GM19438 (cell line): Measurements from ENCODE around the gene TEAD1.

Experiments used
- ATAC-seq: cut with Tn5 transposase; IDR thresholded peaks from one replicate; pipeline ENCODE4 v1.9.1; 2021; ENCODE audit warnings: low read depth; ENCODE audit not compliant: unreplicated experiment

Gene TEAD1

DNA sequence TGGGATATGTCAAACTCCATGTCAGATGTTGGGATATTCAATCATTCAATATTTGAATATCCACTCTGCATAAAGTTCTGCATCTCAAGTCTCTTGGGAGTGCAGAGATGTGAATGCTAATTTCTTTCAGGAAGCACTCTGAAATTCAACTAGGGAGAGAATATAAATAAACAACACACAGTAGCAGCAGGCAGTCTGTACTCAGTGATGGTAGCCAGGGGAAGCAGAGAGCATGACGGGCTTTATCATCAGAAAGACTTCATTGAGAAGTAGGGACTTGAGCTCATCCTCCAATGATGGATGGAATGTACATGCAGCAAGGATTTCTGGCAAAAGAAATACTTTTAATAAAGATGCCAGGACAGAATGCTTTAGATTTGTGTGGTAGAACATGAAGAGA is 9.8 kb upstream of the TEAD1 start:
- ATAC-seq, result no peak

DNA sequence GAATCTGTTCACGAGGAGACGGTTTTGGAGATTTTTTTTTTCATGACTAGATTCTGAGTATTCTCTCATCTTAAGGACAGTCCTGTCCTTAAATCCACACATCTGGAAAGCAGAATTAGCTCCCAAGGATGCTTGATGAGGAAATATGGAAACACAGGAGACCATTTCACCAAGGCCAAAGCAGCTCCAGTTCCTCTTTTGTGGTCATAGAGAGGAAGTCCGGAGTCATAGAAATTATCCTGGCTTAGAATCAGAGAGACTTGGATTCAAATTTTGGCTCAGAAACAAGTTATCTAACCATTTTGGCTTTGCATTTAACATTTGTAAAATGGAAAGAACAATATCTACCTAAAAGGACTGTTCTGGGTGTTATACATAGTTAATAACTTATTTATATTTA is 7.3 kb upstream of the TEAD1 start:
- ATAC-seq, result no peak

DNA sequence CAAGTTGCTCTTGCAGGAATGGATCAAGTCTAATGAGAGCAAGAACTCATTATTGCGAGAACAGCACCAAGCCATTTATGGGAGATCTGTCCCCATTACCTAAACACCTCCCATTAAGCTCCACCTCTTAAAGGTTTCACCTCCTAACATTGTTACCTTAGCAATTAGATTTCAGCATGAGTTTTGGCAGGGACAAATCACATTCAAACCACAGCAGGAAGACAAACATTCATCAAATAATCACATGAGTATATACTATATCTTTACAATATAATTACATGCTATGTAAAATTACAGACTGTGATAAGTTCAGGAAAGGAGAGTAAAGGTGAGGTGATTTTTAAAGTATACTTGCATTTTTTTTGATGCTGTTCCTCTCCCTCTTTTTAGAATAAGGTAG is 6.6 kb upstream of the TEAD1 start:
- no peak for ATAC-seq

DNA sequence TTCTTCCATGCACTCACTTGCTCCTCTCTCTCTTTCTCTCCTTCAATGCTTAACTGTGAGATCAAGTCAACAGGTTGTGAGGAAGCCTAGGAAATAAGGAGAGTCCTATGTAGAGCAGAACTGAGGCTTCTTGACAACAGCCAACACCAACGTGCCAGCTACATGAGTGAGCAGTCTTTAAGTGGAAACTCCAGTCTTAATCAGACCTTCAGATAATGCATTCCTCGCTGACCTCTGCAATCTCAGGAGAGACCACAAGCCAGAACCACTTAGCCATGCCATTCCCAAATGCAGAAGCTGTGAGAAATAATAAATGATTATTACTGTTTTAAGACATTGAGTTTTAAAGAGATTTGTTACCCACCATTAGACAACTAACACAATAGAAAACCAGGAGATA is 6.1 kb upstream of the TEAD1 start:
- ATAC-seq, result no peak

DNA sequence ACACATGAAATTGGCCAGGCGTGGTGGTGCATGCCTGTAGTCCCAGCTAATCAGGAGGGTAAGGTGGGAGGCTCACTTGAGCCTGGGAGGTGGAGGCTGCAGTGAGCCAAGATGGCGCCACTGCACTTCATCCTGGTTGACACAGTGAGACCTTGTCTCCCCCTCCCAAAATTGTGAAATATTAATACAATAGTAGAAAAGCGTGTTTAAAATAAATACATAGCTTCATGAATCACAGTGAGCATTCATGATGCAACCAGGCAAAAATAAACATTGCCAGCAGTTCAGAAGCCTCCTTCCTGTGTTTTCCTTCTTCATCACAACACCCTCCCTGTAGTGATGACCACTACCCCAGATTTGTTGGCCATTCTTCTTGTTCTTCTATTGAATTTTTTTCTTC is 4.3 kb upstream of the TEAD1 start:
- ATAC-seq, result no peak

DNA sequence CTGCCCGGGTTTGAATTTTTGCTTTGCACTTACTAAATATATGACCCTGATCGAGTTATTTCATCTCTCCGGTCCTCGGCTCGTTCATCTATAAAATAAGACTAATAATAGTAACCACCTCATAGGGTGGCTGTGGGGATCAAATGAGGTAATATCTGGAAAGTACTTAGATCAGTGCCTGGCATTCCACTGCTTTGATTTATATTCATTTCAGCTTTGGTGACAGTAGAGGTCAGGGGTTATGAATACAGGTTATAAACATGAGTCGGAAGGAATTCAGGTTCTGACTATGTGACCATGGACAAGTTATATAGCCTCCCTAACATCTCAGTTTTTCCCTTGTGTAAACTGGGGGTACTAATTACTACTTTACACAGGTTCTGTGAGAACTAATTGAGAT is 2.9 kb upstream of the TEAD1 start:
- no peak for ATAC-seq

DNA sequence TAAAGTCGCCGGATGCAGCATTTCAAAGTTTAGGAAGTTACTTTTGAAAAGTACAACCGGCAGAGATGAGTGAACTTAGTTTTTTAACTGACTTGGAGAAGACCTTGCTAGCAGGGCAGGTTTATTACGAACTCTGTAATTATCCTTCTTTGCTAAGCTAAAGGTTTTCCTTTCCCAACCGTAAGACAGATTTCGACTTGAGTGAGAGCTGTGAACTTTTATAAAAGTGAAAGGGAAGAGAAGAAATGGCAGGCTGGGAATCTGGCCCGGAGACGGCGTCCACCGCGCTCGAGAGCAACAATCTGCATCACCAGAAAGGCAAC is 659 bp upstream of the TEAD1 start:
- peak; percentile 23 for ATAC-seq

DNA sequence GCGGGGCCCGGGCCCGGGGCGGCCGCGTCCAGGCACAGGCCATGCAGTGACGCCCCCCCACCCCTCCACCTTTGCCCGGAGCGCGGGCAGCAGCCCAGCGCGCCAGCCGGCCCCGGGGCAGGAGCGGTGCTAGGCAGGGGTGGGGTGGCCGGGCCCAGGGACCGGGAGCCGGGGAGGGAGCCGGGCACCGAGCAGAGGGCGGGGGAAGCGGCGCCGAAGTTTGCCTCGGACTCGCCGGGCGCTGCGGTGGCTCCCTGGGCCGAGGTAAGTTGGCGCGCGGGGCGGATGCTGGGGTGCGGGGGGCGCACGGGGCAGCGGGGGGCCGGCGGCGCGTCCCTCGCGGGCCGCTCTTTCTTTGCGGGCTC is 332 bp downstream of the TEAD1 start:
- peak; percentile 49 for ATAC-seq

DNA sequence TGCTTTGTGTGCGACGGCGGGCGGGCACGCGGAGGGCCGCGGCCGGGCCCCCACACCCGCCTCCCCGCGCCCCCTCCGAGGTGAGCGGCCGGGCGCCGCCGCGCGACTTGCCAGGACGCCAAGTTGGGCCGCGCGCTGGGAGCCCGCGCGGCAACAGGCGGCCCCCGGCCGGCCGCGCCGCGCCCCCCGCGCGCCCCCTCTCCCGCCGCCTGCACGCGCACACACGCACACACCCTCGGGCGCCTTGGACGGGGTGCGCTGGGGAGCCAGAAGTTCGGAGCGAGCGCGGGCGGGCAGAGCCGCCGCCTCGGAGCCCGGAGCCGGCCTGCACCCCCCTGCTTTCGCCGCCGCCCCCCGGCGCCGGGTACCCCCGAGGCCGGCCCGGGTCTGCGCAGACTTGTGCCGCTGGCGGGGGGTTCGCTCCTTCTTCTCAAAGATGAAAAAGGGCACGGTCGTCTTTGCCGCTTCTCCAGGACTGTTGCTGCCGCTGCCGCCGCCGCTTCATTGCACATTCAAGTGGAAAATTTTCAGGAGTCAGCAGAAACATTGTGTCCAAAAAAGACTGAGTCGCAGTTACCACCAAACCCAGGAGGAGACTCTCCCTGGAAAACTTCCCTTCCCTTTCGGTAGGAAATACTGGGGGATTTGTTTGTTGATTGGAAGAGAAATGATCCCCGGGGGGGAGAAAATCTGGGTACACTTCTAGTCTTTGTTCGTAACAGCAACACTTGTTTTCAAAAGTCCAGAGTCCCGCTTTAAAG is 895 bp downstream of the TEAD1 start:
- peak; percentile 4 for ATAC-seq

DNA sequence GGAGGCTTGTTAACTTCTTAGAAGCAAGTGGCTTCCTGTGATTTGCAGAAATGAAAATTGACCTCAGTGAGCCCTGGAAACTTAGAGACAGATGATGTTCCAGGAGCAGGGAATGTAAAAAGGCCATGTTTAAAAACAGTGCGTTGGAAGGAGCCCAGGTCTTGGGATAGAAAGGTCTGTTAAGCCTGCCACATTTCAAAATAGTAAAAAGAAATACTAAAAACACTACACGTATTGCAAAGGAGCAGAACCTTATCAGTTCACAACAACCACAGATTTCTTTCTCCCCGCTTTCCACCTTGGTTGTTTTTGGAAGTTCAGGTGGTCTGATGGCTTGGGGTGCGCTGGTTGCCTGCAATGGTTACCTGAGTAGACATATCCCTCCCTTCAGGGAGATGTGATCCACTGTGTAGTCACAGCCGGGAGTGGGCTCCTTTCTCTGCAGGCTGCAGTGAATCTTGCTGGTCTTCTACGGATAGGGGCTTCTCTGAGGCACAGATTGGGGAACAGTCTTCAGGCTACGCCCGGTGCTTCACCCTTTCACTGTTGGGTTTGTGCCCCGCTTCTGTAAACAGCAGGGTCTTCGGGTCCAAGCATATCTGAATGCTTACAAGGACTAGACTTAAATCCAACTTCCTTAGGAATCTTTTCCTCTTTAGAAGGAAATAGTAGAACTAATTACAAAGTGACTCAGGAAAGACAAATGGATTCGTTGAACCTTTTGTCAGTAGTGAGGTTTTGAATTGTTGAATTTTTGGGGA is 1.9 kb downstream of the TEAD1 start:
- ATAC-seq, result no peak

DNA sequence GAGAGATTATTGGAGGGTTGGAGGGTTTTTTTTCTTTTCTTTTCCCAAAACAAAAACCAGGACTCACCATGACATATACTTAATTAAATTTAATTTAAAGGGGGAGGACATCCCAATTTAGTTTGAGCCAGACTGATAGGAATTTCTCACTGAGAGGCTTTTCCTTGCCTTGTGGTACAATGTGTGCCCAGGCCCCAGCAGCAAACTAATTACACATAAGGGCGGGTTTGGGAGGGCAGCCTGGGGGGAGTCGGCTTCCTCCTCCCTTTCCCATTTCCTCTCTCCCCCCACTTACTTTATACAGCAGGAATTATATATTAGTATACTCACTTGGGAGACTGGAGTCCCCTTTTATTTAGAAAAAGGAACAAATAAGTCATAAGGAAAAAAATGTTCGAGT is 2.9 kb downstream of the TEAD1 start:
- no peak for ATAC-seq

DNA sequence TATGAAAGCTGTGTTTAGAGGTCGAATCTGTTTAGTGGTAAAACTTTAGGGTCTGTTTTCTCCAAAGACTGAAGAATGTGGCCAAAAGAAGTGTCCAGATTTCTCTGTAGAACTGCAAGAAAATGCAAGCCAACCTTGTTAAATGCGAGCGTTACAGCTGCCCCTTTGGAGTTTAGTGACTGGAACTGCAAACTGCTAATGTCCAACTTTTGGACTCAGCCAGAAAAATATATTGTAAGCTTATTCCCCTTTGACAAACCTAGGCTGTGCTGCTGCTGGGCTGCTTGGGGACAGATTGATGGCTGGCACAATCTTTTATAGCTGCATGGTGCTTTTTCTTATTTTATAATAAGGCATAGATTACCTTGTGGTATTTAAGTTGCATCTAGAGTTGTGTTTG is 3.9 kb downstream of the TEAD1 start:
- no peak for ATAC-seq

DNA sequence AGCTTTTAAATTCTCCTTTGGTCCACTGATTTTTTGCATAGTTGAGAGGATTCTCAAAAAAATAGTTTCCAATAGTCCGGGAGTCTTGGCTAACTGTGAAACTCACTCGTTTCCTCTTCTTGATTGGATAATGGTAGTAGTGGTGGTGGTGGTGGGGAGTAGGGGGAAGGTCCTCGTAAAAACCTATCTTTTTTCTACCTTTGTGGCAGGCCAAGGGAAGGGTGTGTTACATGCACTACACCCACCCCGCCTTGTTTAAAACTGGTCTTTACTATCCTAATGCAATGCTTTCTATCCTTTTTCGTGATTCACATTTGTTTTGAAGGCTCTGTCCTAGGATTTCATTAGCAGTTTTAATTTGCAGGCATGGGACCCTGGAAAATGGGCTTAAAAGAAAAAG is 4.8 kb downstream of the TEAD1 start:
- no peak for ATAC-seq

DNA sequence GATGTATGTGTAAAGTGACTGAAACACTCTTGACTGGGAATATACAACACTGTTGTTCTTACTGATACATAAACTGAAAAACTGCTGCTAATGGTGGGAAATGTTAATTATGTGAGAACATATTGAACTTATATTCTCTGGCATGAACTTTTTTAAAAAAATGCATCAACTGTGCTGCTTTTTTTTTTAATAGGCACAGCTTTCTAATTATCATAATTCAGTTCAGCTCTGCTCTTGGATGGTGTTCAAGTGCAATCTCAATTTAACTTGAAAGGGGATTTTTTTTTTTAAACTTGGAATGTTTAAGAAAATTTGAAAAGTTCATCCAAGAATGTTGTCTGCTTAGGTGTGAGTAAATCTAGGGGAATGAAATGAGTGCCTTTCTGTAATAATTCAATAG is 5.2 kb downstream of the TEAD1 start:
- no peak for ATAC-seq

DNA sequence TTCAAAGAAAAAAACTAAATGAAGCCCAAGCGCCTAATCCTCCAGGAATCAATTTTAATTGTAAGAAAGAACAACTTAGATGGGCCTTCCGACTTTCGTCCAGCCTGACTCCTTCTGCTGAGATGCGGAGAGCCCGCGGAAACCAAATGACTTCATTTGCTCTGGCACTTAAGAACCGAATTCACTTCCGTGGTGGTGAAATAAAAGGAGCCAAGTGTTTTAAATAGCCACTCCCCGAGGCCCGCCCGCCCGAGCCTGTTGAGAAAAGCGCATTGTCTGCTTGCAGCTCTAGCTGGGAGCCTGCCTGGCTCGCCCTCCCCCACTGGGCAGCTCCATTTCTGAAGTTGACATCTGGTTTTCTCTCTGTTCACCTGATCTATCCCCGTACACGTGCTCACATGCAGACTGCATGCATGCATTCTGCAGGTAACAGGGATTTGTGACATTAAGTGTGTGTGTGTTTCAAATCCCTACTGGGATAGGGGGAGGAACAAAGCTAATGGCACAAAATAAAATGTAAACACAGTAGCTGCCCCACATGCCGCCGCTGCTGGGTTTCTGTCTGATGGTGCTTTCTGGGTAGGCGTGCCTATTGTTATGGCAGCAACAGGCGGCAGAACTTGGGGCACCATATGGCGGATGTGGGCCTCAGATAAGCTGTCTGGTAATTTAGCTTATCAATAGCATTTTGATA is 6.2 kb downstream of the TEAD1 start:
- no peak for ATAC-seq

DNA sequence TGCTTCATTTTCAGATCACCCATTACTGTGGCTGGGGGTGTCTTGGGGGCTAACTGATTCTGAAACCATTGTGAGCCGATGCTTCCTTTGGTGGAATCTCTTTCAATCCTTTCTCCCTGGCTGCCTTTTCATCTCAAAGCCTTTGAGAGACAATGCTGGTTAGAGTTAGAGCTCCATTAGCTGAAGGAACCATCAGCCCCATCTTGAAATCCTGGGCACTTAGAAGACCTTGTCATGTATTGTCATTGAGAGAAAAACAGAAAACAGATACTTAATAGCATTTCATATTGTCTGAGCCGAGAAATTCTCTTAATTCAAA is 6.7 kb downstream of the TEAD1 start:
- no peak for ATAC-seq

DNA sequence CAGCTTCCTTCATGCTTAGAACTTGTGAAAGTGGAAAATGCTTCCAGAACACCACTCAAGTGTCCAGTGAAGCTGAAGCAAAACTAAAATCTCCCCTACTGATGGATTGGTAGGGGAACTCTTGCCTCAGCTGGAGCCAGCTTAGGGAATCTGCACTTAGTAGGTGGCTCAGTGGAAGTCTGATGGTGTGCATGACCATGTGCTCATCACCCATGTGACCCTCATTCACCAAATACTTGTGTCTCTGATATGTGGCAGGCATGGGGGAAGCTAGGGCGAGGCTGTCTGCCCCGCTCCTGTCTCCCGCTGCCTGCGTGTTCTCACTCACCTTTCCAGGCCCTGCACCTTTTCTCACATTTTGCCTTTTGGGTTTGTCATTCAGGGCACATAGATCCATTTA is 7.2 kb downstream of the TEAD1 start:
- no peak for ATAC-seq

DNA sequence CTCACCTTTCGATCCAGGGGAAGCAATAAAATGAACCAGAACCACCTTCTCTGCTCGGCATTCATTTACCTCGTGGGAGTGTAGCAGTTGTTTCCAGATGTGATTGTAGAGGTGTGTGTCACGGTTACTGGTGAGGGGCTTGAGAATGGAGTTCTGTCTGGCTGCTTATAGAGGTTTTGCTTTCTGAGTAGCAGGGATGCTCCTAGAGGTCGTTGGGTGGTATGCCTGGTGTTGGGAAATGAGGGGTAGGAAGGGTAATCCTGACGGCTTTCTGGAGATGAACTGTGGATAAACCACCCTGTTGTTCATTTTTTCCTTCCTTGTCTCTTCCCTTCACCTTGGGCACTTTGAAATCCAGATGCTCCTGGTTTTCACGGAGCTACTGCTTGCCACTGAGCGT is 8.1 kb downstream of the TEAD1 start:
- ATAC-seq, result no peak

DNA sequence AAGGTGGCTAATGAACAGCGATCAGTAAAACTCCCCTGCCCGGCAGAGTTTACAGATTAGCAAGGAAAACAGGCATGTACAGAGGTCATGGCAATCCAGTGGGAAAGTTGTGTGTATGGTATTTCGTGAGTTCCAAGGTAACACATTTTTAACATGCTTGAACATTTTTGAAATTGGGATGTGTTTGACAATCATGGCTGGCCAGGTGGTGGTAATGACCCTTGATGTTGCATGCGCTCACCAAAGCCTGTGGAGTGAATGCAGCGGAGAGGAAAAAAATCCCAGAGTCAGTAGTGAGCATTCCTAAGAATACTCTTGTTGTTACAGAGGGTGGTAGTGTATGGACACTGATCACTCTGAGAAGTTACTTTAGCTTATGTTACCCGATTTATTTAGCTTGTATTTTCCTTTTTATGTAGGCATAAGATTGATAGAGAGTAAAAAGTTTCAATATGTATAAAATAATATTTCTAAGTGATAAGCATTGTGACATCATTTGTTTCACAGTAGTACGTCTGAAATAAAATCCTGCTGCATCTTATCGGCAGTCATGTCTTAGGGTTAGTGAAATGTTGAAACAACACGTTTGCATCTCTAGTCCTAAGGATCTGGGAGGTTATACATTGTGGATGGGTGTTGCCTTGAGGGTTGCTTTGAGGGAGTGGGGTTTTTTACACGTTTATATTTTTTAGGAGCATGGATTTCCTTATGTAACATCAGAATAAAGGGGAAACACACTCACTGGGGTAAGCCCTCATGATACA is 8.7 kb downstream of the TEAD1 start:
- ATAC-seq, result no peak

DNA sequence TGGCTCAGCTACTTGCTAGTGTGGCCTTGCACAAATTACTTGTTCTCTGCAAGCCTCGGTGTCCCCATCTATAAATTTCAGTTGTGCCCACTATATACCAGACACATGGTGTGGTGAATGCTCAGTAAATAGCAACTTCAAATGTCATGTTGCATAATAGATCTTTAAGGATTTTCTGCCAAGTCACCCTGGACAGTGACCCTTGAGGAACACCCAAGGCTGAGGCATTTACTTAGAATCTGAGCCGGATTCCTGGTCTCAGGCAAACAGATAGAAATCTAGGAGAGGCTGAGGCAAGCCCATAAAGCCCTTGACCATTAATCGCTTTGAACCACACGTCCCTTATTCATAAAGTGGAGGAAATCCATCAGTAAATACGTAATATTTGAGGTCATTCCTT is 9.7 kb downstream of the TEAD1 start:
- no peak for ATAC-seq

DNA sequence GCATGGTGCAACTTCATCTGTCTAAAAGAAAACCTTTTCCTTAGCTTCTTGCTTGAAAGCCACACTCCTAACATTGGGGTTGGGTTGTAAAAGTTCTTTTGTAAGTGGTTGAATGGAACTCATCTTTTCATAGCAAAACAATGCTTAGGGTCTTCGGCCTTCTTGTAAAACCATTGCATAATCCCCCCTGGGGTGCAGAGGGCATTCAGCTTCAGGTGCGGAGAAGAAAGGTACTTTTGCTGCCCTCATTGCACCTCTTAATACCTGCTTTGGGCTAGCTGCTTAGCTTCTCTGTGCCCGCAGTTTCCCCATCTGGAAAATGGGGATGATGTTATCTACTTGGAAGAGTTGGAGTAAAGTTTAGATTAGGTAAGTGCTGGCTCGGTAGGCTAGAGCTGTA is 10.1 kb downstream of the TEAD1 start:
- no peak for ATAC-seq
